Posterior cingulate gyrus (tissue), 11 donors: ENCODE measurements around the gene INSRR.

ENCODE experiments used
- DNase-seq, 10 donors: peaks; one replicate each; pipeline versions ENCODE4 v3.0.0 to v3.0.0-alpha.2; 2020 to 2021; ENCODE audit warnings: mixed read lengths in 3 of 10
- intact Hi-C: fragments of 100-400 bp; cut with DNase I; formaldehyde crosslinking; loops from one replicate; pipeline ENCODE4 v1.15.1; 2023

The INSRR gene

DNA sequence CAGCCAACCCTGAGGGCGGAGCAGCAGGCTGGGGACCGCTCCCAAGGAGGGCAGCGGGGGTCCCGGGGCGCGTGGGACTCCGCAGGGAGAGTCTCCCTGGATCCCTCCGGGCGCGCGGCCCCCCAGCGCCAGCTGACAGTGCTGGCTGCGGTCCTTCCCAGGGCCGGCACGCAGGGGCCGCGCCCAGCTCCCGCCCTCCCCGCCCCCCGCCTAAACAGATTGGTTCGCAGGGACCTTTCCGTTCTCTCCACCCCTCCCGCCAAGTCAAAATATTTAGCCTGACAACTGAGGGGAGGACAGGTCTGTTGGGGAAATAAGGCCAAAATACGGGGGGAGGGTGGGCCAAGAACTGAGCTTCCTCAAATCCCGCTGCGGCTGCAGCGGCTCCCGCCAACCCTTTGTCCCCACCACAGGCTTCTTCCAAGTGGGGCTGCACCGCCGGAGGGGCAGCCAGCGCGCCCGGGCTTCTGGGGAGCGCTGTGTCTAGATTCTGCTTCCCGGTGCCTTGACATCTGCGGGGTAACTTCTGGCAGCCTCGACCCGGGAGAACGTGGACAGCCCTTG, at the start of gene INSRR:
Gene INSRR (minus strand): TSS at position 159 of the 564 bp plus-strand sequence. CDS start 496 bp downstream, outside the sequence.
- no peak for DNase-seq
- intact Hi-C loops = no loop called here

DNA sequence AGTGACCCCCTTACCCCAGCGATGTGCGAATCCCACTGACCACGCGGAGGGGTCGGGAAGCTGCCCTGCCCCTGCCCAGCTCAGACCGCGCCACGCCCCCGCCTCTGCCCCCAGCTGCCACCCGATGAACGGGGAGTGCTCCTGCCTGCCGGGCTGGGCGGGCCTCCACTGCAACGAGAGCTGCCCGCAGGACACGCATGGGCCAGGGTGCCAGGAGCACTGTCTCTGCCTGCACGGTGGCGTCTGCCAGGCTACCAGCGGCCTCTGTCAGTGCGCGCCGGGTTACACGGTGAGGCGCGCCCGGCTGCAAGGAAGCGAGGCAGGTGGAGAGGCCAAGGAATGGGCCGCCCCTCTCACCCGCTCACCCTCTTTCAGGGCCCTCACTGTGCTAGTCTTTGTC, 49.6 kb upstream of the INSRR start:
- peak in 2 of 10 donors; percentile 7 to 80 for DNase-seq
- intact Hi-C loops = no loop called here

DNA sequence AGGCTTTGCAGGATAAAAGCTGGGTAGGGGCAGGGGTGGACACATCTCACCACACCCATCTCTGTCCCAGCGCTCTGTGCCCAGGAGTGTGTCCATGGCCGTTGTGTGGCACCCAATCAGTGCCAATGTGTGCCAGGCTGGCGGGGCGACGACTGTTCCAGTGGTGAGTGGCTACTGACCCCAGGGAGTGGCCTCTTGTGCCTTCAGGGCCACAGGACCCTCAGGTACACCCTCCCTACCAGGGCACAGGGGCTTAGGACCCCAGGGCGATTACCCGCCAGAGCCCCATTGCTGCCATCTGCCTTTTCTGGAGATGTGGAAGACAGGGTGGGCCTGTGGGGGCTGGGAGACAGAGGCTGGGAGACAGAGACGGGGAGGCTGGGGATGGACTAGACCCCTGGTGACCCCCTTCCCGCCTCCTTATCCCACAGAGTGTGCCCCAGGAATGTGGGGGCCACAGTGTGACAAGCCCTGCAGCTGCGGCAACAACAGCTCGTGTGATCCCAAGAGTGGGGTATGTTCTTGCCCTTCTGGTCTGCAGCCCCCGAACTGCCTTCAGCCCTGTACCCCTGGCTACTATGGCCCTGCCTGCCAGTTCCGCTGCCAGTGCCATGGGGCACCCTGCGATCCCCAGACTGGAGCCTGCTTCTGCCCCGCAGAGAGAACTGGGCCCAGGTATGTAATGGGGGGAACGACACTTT, 47.4 kb upstream of the INSRR start:
- intact Hi-C loops = no loop called here

DNA sequence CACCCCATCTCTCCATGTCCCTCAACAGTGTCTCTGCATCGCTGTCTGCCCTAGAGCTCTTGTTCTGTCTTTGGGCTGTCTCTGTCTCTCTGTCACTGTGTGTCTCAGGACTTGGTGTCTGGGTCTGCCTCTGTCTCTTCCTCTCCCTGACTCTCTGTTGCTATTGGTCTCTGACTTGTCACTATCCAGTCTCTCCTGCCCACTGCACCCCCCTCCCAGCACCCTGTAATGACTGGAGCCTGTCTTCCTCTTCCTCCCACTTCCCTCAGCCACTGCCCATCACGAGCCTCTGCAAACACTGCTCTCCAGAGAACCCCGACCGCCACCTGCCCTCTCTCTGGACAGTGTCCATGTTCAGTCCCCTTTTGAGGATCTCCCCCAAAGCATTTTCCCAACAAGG, 46.7 kb upstream of the INSRR start:
- peak in 2 of 10 donors; percentile 15 to 39 for DNase-seq
- intact Hi-C loops = no loop called here

More for the DNA sequence above, 47.4 kb upstream of the INSRR start:
- DNase-seq = peak in 3 of 10 donors; percentile 24 to 57 (median 55)

DNA sequence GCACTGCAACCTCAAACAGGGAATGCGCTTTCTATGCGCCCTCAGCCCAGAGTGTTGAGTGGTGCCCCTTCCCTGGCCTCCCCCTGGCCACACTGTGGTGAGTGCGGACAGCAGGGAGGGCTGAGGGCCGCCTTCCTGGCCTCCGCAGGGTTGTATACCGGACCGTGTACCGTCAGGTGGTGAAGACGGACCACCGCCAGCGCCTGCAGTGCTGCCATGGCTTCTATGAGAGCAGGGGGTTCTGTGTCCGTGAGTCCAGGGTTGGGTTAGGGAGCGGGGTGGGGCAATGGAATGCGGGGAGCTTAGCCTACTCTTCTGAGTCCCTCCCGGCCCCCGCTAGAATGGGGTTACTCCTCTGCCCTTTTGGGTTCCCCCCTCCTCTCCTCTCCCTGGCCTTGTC, 46.3 kb upstream of the INSRR start:
- intact Hi-C loops = no loop called here
- DNase-seq = peak in 2 of 10 donors; percentile 54 to 61

DNA sequence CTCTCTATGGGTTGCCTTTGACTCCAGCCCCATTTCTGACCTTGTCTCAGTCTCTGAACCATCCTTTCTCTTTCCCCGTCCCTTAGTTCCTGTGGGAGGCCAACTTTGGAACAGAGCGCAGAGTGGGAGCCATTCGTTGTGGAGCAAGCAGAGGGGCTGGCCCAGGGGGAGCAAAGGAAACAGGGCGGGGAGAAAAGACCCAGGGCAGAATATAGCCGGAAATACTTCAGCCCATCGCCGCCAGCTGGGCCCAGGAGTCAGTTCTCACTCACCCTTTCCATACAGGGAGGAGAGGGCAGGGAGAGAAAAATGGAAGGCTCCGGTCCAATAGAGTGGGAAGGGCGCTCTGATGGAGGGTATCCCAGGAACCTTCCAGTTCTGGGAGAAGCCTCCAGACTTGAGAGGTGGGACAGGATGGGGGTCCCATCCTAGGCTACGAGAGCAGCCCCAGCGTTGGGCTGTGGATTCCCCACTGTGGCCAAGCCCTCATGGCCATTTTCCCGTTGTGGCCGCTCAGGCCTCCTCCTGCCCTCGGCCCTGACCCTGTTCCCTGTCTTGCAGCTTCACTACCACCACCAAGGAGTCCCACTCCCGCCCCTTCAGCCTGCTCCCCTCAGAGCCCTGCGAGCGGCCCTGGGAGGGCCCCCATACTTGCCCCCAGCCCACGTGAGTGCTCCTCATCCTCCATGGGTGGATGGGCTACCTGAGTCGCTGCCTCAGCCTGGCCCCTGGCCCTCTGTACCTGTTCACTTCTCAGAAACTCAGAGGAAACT, 45.5 kb upstream of the INSRR start:
- intact Hi-C loops = no loop called here
- peak in 2 of 10 donors; percentile 35 to 75 for DNase-seq

DNA sequence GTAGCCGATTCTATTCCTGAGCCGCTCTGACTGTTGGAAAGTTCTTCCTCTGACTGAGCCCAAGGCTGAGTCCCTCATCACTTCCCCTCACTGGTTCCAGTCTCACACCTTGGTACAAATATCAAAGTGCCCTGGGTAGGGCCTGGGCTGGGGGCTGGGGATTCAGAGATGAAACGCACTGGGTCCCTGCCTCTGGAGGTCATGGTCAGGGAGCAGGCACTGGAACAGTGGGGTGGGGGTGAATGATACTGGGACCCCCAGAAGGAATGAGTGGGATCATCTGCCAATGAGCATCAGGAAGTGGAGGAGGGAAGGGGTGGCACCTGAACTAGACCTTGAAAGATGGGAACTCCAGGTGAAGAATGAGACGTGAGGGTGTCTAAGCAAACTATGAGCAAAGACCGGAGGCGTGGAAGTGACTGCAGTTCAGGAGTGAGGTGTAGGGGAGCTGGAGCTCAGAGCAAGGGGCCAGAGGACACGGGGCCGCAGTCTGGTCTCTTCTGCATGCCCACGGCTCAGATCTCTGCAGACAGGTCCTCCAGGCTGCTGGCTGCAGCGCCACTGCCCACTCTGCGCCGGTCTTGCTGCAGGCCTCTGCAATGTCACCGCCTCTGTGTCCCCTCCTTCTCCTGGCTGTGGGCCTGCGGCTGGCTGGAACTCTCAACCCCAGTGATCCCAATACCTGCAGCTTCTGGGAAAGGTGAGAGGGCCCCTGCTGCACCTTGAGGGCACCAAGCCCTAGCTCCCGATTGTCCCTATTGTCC, 44.6 kb upstream of the INSRR start:
- peak in 3 of 10 donors; percentile 54 to 79 (median 59) for DNase-seq
- intact Hi-C loops = no loop called here

DNA sequence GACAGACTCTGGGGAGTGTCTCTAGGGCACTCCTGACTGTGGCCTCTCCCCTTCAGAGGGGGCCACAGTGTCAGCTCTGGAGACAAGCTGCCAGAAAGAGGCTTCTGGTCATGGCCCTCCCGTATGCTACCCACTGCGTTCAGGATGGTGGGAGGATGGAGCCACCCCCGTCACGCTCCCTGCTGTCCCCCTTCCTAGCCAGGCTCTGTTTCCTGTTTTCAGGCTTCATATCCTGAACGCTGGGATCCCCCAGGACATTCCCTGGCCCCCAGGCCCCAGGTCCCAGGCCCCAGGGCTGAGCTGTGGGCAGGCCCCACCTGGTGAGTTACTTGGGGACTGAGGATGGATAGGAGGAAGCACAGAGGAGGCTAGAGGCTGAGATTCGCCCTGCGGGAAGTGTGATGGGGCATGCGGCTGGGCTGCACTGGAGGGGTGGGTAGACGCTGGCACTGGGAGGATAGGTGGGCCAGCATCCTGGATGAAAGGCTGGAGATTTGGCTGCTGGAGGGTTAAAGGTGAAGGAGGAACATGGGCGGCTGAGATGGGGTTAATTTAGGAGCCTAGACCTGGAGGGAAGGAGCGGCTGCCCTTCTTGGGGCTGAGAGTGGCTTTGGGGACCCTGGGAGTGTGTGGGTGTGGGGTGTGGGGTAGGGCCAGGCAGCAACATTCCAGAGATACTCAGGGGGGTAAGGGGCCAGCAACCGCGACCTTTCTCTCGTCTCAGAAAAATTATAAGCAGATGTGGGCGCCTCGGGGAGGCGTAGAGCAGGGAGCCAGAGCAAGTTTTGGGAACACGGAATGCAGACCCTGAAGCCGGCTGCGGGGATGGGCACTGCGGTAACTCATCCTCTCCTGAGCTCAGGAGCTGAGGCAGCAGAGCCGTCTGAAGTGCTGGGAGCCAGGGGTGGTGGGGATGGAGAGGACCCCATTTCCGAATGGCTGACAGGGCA, 43.3 kb upstream of the INSRR start:
- peak in 3 of 10 donors; percentile 45 to 82 (median 69) for DNase-seq
- intact Hi-C loops = no loop called here

DNA sequence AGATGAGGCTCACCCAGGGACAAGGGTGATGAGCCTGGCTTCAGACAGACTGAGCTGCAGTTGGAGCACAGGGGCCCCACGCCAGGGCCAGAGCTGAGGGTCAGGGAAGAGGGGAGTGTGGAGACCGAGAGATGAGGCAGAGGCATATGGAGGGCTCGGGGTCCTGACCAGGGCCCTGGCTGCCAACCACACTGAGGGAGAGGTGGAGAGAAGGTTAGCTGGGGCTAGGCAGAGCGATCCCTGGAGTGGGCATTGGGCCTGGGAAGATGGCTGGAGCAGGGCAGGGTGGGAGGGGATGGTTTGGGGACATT, 42.6 kb upstream of the INSRR start:
- peak in 2 of 10 donors; percentile 3 to 28 for DNase-seq
- intact Hi-C loops = no loop called here

DNA sequence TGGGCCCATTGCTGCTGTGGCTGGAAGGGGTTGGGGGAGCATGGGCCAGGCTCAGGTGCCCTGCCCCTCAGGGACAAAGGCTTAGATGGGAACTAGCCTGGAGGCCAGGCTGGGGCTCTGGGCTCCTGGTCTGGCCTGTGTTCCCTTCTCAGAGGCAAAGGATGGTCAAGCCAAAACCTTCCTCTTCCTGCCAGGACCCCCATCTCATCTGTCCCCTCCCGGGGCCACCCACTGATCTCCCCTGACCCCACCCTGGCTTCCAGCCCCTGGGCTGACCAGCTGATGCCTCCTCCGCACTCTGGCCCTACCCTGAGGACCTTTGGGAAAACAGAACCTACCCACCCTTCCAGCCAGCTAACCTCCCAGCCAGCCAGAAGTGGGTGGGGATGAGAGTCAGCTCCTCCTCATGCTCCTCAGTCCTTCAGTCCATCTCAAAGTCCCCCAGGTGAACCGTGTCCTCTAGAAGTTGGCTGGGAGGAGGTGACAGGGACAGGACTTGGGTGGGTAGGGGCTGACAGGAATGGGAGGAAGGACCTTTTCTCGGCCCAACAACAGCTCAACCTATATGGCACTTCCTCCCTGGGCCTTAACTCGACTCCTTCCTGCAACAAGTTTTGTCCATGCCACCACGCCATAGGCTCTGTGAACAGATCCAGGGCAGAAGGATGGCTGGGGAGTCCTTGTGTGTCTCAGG, 42.1 kb upstream of the INSRR start:
- peak in 2 of 10 donors; percentile 35 to 63 for DNase-seq

DNA sequence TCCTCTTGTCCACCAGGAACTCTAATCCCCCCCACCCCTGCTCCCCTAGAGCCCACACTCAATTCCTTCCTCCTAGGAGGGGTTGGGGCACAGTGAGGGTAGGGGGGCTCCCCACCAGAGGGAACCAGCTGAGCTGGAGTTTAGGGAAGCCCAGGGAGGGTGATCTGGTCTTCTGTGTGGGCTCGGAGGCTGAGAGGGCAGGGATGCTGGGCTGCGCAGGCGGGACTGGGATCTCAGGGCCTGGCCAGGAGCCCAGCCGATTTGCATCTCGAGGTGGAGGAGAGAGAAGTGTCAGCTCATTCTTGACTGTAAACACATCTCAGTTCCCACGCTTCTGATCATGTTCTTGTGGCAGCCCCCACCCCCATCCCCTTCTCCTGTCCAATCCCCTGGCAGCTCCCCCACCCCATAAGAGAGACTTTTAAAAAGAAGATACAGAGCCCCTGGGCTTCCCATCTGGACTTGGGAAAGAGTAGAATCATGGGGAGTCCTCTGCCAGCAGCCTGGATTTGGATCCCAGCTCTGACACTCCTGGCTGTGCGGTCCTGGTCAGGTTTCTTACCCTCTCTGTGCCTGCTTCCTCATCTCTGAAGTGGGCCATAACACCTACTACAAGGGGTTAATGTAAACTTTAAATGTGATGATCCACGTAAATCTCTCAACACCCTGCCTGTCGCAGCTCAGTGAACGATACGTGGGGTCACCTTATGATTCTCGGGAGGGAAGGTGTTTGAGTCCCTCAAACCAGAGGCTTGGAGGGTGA, 41.2 kb upstream of the INSRR start:
- DNase-seq = peak in 3 of 10 donors; percentile 24 to 73 (median 27)

More for the DNA sequence above, 42.1 kb upstream of the INSRR start:
- intact Hi-C loops = no loop called here

DNA sequence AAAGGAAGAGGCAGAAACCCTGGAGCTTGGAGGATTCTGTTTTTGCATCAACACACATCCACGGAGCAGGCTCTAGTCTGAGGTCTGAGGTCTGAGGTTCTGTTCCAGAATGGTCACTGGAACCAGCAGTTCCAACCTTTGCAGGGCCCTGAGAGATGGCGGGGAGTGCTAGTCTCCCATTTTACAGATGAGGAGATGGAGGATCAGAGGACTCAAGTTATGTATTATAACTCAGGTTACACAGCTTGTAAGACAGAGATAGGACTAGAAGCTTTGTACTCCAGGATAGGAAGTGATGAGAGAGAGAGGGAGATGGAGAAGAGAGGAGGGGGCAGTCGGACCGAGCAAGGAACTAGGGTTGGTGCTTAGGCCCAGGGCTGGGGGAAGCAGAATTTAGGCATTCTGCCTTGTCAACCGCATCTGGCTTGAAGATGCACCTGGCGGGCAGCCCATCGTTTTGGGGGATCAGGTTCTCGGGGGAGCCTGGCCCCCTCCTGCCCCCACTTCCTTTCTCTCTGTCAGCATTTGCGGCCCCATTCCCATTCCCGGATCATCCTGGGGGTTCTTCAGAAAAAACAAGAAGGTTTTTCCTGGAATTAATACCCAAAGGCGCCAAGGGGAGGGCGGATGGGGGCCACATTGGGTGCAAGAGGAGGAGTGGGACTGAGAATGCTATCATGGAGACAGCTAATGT, 40.2 kb upstream of the INSRR start:
- intact Hi-C loops = loop anchor here (10.0 kb wide), 1 partner anchor 64 kb away; no protein-coding TSS in a partner anchor
- peak in 3 of 10 donors; percentile 66 to 70 (median 67) for DNase-seq

More for the DNA sequence above, 41.2 kb upstream of the INSRR start:
- intact Hi-C loops = loop anchor here (10.0 kb wide), 1 partner anchor 65 kb away; no protein-coding TSS in a partner anchor

DNA sequence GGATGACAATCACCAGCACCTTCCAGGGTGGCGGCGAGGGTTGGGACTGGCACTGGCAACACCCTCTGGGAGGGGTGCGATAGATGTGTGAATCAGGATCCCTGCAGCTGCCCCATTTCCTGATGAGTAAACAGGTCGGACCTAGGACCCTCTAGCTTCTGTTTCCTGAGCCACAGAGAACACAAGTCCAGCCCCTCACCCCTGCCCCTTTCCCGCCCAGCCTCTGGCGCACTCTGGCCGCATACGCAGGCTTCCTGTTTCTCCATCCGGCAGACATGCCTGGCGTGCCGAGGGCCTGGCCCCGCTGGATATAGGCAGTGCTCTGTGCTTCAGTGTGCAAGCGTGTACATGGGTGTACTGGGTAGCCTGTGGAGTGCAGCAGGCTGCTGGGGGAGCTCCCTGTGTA, 39.2 kb upstream of the INSRR start:
- peak in 3 of 10 donors; percentile 31 to 64 (median 41) for DNase-seq
- intact Hi-C loops = loop anchor here (10.0 kb wide), 1 partner anchor 63 kb away; no protein-coding TSS in a partner anchor

DNA sequence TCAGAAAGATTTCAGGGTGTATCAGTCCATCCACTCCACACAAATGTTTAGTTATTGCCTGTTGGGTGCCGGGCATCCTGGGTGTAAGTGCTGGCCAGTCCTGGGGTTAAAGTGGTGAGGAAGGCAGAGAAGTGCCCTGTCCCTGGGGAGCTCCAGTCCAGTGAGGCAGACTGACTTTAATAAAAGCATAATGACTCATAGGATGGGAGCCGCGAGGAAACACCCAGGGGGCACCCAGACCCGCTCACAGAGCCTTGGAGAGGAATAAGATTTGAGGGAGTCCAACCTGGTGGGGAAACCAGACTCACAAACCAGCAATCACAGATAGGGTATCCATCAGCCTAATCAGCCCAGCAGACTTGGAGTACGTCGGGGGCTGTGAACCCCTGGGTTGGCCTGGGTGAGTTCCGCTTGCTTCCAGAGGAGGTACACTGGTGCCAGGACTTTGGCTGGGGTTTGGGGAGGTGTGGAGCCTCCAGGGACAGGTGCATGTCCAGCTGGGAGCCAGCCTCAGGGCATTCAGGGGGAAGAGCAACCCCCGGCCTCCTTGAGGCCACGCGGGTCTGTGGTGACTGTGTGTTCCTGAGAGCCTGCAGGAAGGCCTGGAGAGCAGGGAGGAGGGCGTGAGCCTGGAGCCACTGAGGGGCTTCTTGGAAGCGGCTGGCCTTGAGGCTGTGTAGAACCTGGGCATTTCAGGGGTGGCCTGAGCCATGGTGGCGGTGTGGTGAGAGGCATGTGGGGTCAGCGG, 38.3 kb upstream of the INSRR start:
- intact Hi-C loops = loop anchor here (10.0 kb wide), 1 partner anchor 62 kb away; no protein-coding TSS in a partner anchor
- DNase-seq = peak in 3 of 10 donors; percentile 53 to 62 (median 55)

DNA sequence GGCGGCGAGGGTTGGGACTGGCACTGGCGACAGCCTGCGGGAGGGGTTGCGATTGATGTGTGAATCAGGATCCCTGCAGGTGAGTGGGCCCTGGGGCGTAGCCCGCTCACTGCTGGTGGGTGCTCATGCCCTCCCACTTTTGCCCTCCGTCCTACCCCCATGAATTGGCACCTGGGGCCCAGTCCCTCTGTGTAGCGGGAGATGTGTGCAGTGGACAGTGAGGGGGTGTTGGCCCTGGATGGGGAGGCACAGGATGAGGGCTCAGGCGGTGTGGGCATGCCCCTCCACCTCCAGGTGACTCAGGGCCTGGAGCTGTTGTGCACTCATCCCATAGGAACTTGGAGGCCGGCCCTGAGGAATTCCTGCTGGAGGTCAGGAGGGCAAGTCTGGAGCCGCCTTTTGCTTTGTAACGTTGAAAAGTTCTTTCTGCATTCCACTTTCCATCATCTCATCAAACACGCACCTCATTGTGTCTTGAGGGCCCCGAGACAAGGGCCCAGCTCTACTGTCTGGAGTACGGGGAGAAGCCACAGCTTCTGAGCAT, 37.6 kb upstream of the INSRR start:
- DNase-seq = peak in 3 of 10 donors; percentile 51 to 75 (median 71)
- intact Hi-C loops = loop anchor here (10.0 kb wide), 1 partner anchor 62 kb away; no protein-coding TSS in a partner anchor

DNA sequence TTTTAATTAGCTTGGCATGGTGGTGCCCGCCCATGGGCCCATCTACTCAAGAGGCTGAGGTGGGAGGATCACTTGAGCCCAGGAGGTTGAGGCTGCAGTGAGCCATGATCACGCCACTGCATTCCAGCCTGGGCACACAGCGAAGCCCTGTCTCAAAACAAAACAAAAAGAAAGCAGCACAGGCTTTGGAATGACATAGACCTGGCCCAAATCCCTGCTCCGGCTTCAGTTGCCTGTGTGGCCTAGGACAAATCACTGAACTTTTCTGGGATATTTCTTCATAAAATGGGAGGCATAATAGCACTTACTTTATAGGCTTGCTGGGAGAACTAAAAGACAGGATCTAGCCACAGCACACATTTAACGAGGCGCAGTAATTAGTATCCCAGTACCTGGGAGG, 37.0 kb upstream of the INSRR start:
- intact Hi-C loops = loop anchor here (10.0 kb wide), 1 partner anchor 61 kb away; no protein-coding TSS in a partner anchor
- peak in 1 of 10 donors; percentile 39 for DNase-seq
